ENCODE measurements around the gene GALNT13.

Gene GALNT13

DNA sequence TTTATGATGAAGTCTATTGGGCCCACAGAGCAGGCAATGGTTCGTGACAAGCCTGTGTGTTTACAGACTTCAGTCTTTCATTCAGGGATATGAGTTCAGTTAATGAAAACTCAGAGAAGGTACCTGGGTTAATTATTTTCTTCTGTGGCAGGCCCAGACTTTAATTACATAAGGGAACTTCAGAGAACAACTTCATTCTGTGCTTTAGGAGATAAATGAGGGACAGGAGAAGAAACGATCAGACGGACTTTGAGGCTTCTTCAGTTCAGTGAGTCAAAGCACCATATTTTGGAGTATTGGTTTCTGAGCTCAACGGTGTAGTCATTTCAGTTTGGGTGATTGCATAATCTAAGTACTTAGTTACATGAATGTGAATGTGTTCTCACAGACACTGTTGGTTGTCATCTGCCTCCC is 623.7 kb downstream of the GALNT13 start:
- DNase-seq: no peak

DNA sequence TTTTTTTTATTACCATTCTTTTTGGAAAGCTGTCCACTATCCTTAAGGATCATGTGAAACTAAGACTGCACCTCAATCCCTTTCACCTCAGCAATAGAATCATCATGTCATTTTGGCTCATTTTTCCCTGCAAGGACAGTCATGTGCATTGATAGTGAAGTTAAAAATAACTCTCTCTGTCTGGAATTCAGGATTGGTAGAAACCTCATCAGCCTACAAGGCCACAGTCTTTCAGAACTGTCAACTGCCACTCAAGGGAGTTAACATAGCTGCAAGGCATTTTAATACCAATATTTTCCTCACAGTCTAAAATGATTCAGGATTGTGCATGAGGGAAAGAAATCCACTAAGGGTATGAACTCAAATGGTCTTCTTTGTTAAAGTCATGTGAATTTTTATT is 625.3 kb downstream of the GALNT13 start:
- DNase-seq: no peak
